HG03097 (cell line): ENCODE measurements around the gene NEGR1.
"Not testable (repeated sequence)": the region's sequence is repeated elsewhere in the genome, so short reads cannot be mapped to it uniquely, and the experiment has no call there.

Experiments used
- ATAC-seq: cut with Tn5 transposase; IDR thresholded peaks from one replicate; pipeline ENCODE4 v1.9.1; 2021; ENCODE audit not compliant: unreplicated experiment, low FRiP score

The NEGR1 gene

DNA sequence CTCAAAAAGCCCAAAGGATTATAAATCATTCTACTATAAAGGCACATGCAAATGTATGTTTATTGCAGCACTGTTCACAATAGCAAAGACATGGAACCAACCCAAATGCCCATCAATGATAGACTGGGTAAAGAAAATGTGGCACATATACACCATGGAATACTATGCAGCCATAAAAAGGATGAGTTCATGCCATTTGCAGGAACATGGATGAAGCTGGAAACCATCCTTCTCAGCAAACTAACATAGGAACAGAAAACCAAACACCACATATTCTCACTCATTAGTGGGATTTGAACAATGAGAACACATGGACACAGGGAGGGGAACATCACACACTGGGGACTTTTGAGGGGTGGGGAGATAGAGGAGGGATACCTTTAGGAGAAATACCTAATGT is 46.4 kb downstream of the NEGR1 start:
- ATAC-seq = not testable (repeated sequence)

GRCh38 chr1:72235062-72235461 is 47.3 kb downstream of the NEGR1 start:
- ATAC-seq = no peak

GRCh38 chr1:72230746-72231145 is 51.6 kb downstream of the NEGR1 start:
- ATAC-seq = no peak

DNA sequence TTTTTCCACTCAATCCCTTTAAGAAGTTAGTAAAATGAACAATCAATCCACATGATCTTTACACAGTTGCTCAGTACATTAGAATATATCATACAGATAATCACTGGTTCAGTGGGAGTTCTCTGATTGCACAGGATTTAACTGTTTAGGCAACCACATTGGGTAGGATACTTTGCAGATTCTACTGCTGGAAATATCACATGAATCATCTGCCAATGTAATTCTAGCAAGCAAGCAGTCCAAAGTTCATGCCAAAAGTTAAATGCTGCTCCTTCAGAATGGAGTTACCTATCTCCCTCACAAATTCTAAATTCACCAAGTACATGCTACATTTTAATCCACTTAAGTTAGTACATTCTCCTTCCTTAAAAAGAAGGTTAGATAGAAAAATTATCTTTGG is 52.4 kb downstream of the NEGR1 start:
- ATAC-seq = no peak

DNA sequence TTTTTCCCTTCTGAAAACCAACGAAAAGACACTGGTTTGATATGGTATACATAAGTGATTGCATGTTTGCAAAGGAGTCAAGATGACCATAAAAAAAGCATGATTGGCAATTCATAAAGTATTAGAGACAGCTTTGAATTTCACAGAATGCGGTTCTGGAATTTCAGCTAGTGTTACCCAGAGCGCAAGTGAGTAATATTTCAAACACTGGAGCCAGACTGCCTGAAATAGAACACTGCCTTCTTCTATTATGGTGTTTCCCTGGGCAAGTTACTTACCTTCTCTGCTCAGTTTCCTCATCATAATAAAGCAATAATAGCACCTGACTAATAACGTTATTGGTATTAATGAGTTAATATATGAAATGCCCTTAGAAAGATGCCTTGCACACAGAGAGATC is 54.7 kb downstream of the NEGR1 start:
- ATAC-seq = no peak

DNA sequence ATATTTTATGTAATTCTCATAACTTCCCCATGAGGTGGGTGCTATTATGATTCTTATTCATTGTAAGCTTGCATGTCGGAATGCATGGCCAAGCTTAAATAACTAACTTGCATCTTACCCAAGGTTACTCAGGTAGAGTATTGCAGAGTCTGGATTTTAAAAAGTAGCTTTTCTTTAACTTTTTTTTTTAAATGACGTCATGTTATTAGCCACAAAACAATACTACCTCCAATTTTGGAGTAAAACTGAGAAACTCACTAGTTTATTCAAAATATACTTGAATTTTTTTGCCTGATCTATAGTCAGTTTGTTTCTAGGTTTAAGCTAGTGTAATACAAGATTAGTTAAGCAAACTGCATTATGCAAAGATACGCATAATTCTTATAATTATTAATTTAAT is 57.8 kb downstream of the NEGR1 start:
- no peak for ATAC-seq

GRCh38 chr1:72221811-72222210 is 60.5 kb downstream of the NEGR1 start:
- no peak for ATAC-seq

DNA sequence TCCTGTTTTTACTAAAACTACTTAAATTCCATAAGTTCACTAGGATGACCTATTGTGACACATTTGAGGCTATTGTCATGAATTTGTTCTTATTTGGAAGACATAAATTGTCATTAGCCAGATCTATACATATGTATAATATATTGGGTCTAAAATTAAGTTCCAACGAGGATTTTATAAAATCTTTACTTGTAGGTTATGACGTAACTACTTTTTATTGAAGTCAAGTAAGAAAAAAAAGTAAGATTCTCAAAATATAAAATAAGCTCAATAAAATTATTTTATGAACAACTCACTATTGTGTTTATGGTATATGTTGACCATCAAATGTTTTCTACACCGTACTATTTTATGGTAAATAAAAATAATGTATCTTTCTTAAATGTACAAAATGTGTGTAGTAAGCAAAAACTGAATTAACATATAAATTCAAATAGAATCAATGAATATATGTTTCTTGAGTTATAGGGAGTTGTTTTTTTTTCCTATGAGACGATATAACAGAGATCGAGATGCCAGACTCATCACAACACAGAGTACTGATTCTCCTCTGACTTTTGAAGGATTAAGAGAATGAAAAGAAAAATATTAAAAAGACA is 64.1 kb downstream of the NEGR1 start:
- ATAC-seq = no peak

DNA sequence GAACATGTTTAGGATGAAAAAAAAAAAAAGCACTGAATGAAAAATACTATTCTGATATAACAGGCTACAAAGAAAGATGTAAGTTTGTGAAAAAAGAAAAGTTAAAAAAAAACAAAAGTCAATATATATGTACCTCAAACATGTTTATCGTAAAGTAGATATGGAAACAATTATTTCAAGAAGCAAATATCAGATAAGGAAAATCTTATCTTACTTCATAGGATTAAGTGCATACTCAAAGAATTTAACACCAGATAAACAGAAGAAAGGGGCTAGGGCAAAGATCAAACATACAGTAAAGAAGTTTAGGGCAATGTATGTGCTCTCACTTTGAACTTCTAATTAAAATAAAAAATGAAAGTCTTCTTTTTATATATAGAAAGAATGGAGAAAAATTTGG is 75.3 kb downstream of the NEGR1 start:
- no peak for ATAC-seq

GRCh38 chr1:72202761-72203160 is 79.6 kb downstream of the NEGR1 start:
- no peak for ATAC-seq

DNA sequence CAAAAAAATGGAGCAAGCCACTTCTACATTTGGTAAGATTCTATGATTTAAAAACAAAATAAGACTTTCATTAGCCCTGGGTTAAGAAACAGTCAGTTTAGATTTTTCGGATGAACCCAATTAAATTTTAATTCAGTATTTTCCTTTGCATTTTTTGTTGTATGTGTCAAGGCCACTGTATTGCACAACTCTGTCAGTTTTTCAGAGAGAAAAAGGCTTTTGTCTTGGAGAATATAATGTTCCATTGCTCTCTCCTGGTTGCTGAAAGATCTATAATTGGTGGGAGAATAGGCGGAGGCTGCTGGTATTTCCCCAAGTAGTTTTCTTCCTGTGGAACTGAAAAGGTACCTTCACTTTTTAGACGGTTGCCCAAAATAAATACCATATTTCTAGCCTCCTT is 84.6 kb downstream of the NEGR1 start:
- ATAC-seq = no peak

- ATAC-seq = no peak
These were observed 95.5 kb downstream of the NEGR1 start for GRCh38 chr1:72186733-72187307.

- ATAC-seq = no peak
These were observed 98.1 kb downstream of the NEGR1 start for GRCh38 chr1:72184099-72184701.

DNA sequence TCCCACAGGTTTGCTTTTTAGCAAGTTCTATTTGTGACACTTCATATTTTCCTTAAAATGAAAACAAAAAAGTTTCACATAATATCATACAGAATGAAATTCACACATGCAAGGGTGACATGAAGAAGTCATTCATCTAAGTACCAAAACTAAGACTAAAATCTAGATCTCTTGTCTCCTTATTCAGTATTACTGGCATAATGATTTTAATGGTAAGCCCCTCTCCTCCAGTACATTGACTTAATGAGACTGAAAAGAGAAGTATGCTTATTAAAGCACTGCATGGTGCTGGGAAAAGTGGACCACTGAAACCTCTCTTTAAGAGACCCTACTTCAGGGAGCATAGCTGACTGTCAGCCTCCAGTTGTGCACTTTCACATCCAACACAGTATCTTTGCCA is 99.5 kb downstream of the NEGR1 start:
- ATAC-seq = no peak

GRCh38 chr1:72178266-72178665 is 104.1 kb downstream of the NEGR1 start:
- no peak for ATAC-seq

DNA sequence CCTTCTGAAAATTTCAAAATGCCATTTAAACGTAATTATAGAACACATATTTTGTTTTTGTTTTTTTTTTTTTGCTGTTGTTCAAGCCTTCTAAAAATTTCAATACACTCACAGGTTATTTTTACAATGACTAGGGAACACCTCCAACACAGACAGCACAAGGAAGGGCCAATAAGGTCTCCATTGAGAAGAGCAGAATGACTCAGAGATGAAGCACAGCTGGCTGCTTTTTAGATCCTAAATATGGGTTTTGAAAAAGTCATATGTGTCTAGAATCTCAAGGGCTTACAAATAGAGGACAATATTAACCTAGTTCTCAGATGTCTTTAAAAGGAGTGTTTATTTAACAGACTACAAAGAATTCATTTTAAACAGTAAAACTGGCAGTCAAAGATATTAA is 104.6 kb downstream of the NEGR1 start:
- no peak for ATAC-seq

GRCh38 chr1:72170246-72170645 is 112.1 kb downstream of the NEGR1 start:
- ATAC-seq = no peak

- ATAC-seq = no peak
These were observed 115.9 kb downstream of the NEGR1 start for GRCh38 chr1:72166426-72166825.

DNA sequence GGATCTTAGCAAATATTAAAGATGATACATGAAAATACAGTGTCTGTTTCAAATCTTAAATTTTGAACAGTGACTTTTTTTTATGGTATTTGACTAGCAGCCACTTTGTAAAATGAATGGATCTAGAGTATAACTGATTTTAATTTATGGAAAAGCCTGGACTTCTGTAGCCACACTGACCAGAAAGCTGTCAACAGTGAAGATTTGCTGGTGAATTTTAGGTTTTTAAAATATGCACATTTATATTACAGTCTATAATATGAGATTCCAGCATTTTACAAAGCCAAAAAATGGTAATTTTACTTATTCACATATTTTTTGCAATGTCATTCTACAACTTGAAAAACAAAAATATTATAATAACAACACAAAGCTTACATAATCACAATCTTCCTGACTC is 131.8 kb downstream of the NEGR1 start:
- no peak for ATAC-seq

DNA sequence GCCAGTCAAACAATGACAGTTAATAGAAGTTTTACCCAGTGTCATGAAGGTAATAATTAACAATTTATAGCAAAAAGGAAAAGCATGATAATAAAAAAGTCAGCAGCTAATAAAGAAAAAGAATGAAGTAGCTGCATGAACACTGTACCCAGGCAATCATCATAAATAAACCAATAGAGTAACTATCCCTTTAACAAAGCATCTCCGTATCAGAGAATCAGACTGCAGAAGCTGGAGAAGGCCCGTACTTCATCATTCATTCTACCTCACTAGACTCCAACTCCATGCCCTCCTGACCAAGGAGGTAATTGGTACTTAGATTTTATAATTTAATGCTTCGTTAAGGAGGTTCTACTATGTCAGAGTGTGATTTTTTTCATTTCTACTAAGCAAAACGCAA is 140.5 kb downstream of the NEGR1 start:
- ATAC-seq = no peak

- no peak for ATAC-seq
These were observed 142.1 kb downstream of the NEGR1 start for GRCh38 chr1:72140222-72140621.

- no peak for ATAC-seq
These were observed 144.7 kb downstream of the NEGR1 start for GRCh38 chr1:72137656-72138055.
